ENCODE measurements around the gene GID4.

GID4 gene

DNA sequence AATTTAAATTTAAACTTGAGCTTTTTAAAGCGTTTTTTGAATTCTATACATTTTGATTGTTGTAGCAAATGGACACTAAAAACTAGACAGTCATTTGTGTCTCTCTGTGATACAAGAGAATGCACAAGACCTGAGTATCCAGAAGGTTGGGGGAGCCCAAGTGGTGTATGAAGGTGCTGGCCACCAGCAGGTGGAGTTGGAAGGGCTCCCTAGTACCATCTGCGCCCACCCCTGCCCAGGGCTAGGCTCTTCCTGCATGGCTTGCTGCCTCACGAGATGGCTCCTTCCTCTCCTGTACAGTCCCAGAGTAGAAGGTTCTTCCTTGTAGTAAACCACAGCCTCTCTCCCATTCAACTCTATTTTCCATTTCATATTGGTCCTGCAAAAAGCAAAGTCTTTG is 17.0 kb downstream of the GID4 start:
- Histone ChIP-seq H4K91ac (ENCODE audit: low read length) (no peak overlapping the region), H2BK15ac (ENCODE audit: low read depth, poor library complexity, severe bottlenecking) (no peak overlapping the region), H3K4me1 (ENCODE audit: control insufficient read depth, insufficient read depth, low read depth, low read length) (peaks cover 4% of the 10 kb centered on the region), H3K36me3 (ENCODE audit: control insufficient read depth in 1 of 2, insufficient read depth in 2 of 2, low read depth in 1 of 2, low read length in 2 of 2) (peaks cover 38 to 74% of the 10 kb centered on the region in 2 experiments), H3K9ac (ENCODE audit: low read length) (no peak overlapping the region), H2BK5ac (ENCODE audit: low read depth, low read length, poor library complexity, severe bottlenecking) (no peak overlapping the region), H2BK12ac (ENCODE audit: low read length in 2 of 2) (no peak overlapping the region), H2AFZ (ENCODE audit: low read depth, low read length) (no peak overlapping the region), H4K8ac (ENCODE audit: low read length) (no peak overlapping the region), H3K79me1 (replicated peaks; ENCODE audit: low read length, poor library complexity, severe bottlenecking) (no peaks in the 10 kb centered on the region), H3K9me3 (ENCODE audit: control insufficient read depth, low read length) (no peaks in the 10 kb centered on the region), H3K18ac (ENCODE audit: low read depth in 1 of 2, low read length in 2 of 2) (no peak overlapping the region), H2AK5ac (ENCODE audit: low read length, severe bottlenecking) (no peak overlapping the region), H3K27me3 (ENCODE audit: control insufficient read depth in 1 of 2, insufficient read depth in 1 of 2, low read length in 2 of 2) (no peaks in the 10 kb centered on the region), H3K4me2 (ENCODE audit: low read length, poor library complexity, severe bottlenecking) (no peak overlapping the region), H3K23ac (ENCODE audit: low read length in 2 of 2) (no peak overlapping the region), H3K4ac (ENCODE audit: low read depth in 1 of 2, low read length in 2 of 2) (no peak overlapping the region), H2BK120ac (ENCODE audit: low read depth, low read length) (no peak overlapping the region), H3K14ac (ENCODE audit: low read length in 2 of 2) (no peak overlapping the region), H3K27ac (ENCODE audit: low read length, poor library complexity, severe bottlenecking) (no peak overlapping the region), H3K4me3 (ENCODE audit: insufficient read depth in 1 of 2, low read depth in 1 of 2, low read length in 2 of 2) (no peak overlapping the region)
- 100% methylated on average over 3 of the region's 3 CpGs for WGBS
- DNase-seq, result no peak

DNA sequence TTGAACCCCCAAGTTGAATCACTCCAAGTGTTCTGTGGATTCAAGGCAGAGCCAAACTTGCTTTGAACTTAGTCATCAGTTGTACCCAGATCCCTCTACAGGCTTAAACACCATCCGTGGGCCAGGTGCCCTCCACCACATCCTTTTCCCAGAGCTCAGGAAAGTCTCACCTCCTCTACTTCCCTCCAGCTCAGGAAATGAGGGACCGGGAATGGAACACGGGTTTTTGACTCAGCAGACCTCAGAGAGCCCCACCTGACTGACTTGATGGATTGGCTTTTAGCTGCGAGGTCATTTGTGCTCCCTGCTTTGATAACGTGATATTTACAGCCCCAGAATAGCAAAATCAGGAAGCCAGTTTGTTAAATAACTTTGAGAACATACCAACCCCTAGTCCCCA is 20.1 kb downstream of the GID4 start:
- Histone ChIP-seq H3K4me2 (ENCODE audit: low read length, poor library complexity, severe bottlenecking) (no peak overlapping the region), H3K9ac (ENCODE audit: low read length) (no peak overlapping the region), H2AK5ac (ENCODE audit: low read length, severe bottlenecking) (no peak overlapping the region), H3K14ac (ENCODE audit: low read length in 2 of 2) (no peak overlapping the region), H3K9me3 (ENCODE audit: control insufficient read depth, low read length) (no peaks in the 10 kb centered on the region), H2BK5ac (ENCODE audit: low read depth, low read length, poor library complexity, severe bottlenecking) (no peak overlapping the region), H2BK120ac (ENCODE audit: low read depth, low read length) (no peak overlapping the region), H3K27me3 (ENCODE audit: control insufficient read depth in 1 of 2, insufficient read depth in 1 of 2, low read length in 2 of 2) (no peaks in the 10 kb centered on the region), H3K79me1 (replicated peaks; ENCODE audit: low read length, poor library complexity, severe bottlenecking) (no peaks in the 10 kb centered on the region), H3K4me3 (ENCODE audit: insufficient read depth in 1 of 2, low read depth in 1 of 2, low read length in 2 of 2) (no peak overlapping the region), H3K36me3 (ENCODE audit: control insufficient read depth in 1 of 2, insufficient read depth in 2 of 2, low read depth in 1 of 2, low read length in 2 of 2) (peaks cover 39 to 78% of the 10 kb centered on the region in 2 experiments), H3K18ac (ENCODE audit: low read depth in 1 of 2, low read length in 2 of 2) (no peak overlapping the region), H2BK12ac (ENCODE audit: low read length in 2 of 2) (no peak overlapping the region), H3K4ac (ENCODE audit: low read depth in 1 of 2, low read length in 2 of 2) (no peak overlapping the region), H2AFZ (ENCODE audit: low read depth, low read length) (no peak overlapping the region), H4K91ac (ENCODE audit: low read length) (no peak overlapping the region), H2BK15ac (ENCODE audit: low read depth, poor library complexity, severe bottlenecking) (no peak overlapping the region), H4K8ac (ENCODE audit: low read length) (no peak overlapping the region), H3K27ac (ENCODE audit: low read length, poor library complexity, severe bottlenecking) (no peak overlapping the region), H3K23ac (ENCODE audit: low read length in 2 of 2) (no peak overlapping the region), H3K4me1 (ENCODE audit: control insufficient read depth, insufficient read depth, low read depth, low read length) (no peaks in the 10 kb centered on the region)
- no peak for DNase-seq
- WGBS, result 90% methylated on average over 5 of the region's 5 CpGs

DNA sequence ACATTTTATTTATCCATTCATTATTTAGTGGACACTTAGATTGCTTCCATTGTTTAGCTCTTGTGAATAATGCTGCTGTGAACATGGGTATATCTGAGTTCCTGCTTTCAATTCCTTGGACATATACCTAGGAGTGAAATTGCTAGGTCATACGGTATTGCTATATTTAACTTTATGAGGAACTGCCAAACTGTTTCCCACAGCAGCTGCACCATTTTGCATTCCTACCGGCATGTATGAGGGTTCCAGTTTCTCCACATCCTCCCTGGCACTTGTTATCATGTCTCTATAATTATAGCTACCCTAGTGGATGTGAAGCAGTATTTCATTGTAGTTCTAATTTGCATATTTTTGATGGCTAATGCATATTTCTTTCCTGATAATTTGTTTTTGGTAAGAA is 24.8 kb downstream of the GID4 start:
- H3K23ac ChIP-seq (ENCODE audit: low read length in 2 of 2), result no peak overlapping the region
- no peaks in the 10 kb centered on the region for H3K9me3 ChIP-seq (ENCODE audit: control insufficient read depth, low read length)
- no peak overlapping the region for H2BK120ac ChIP-seq (ENCODE audit: low read depth, low read length)
- no peak overlapping the region for H3K14ac ChIP-seq (ENCODE audit: low read length in 2 of 2)
- no peak overlapping the region for H3K27ac ChIP-seq (ENCODE audit: low read length, poor library complexity, severe bottlenecking)
- H3K18ac ChIP-seq (ENCODE audit: low read depth in 1 of 2, low read length in 2 of 2), result no peak overlapping the region
- DNase-seq, result no peak
- H3K27me3 ChIP-seq (ENCODE audit: control insufficient read depth in 1 of 2, insufficient read depth in 1 of 2, low read length in 2 of 2), result no peaks in the 10 kb centered on the region
- no peaks in the 10 kb centered on the region for H3K79me1 ChIP-seq (replicated peaks; ENCODE audit: low read length, poor library complexity, severe bottlenecking)
- H3K4ac ChIP-seq (ENCODE audit: low read depth in 1 of 2, low read length in 2 of 2), result no peak overlapping the region
- no peak overlapping the region for H4K91ac ChIP-seq (ENCODE audit: low read length)
- H2AK5ac ChIP-seq (ENCODE audit: low read length, severe bottlenecking), result no peak overlapping the region
- no peak overlapping the region for H3K4me3 ChIP-seq (ENCODE audit: insufficient read depth in 1 of 2, low read depth in 1 of 2, low read length in 2 of 2)
- 100% methylated on average over 1 of the region's 2 CpGs for WGBS
- no peak overlapping the region for H3K4me2 ChIP-seq (ENCODE audit: low read length, poor library complexity, severe bottlenecking)
- no peak overlapping the region for H2BK5ac ChIP-seq (ENCODE audit: low read depth, low read length, poor library complexity, severe bottlenecking)
- H3K9ac ChIP-seq (ENCODE audit: low read length), result no peak overlapping the region
- no peak overlapping the region for H2BK15ac ChIP-seq (ENCODE audit: low read depth, poor library complexity, severe bottlenecking)
- no peak overlapping the region for H2AFZ ChIP-seq (ENCODE audit: low read depth, low read length)
- H3K4me1 ChIP-seq (ENCODE audit: control insufficient read depth, insufficient read depth, low read depth, low read length), result no peaks in the 10 kb centered on the region
- H3K36me3 ChIP-seq (ENCODE audit: control insufficient read depth in 1 of 2, insufficient read depth in 2 of 2, low read depth in 1 of 2, low read length in 2 of 2), result peaks cover 28 to 71% of the 10 kb centered on the region in 2 experiments
- no peak overlapping the region for H2BK12ac ChIP-seq (ENCODE audit: low read length in 2 of 2)
- H4K8ac ChIP-seq (ENCODE audit: low read length), result no peak overlapping the region

DNA sequence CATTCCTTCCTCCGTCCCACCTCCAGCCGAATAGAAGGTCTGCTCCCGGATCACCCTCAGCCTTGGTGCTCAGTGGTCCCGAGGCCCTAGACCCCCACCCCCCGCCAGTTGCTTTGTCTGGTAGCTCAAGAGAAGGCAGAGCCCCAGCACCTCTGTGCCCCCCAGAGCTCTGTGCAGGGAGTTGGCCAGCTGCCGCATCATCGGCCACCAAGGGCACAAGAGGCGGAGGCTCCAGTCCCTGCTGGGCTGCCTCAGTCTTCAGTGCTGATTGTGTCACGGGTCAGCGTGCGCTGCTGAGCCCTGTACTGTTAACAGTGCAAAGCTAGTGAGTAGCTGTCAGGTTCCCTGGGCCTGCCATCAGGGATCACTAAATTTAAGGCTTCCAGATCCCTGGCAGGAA is 26.3 kb downstream of the GID4 start:
- Histone ChIP-seq H3K79me1 (replicated peaks; ENCODE audit: low read length, poor library complexity, severe bottlenecking) (no peaks in the 10 kb centered on the region), H3K4me3 (ENCODE audit: insufficient read depth in 1 of 2, low read depth in 1 of 2, low read length in 2 of 2) (no peak overlapping the region), H2BK12ac (ENCODE audit: low read length in 2 of 2) (no peak overlapping the region), H3K4me1 (ENCODE audit: control insufficient read depth, insufficient read depth, low read depth, low read length) (no peaks in the 10 kb centered on the region), H2AFZ (ENCODE audit: low read depth, low read length) (no peak overlapping the region), H3K4ac (ENCODE audit: low read depth in 1 of 2, low read length in 2 of 2) (no peak overlapping the region), H2BK15ac (ENCODE audit: low read depth, poor library complexity, severe bottlenecking) (no peak overlapping the region), H3K18ac (ENCODE audit: low read depth in 1 of 2, low read length in 2 of 2) (no peak overlapping the region), H3K4me2 (ENCODE audit: low read length, poor library complexity, severe bottlenecking) (no peak overlapping the region), H3K23ac (ENCODE audit: low read length in 2 of 2) (no peak overlapping the region), H3K27me3 (ENCODE audit: control insufficient read depth in 1 of 2, insufficient read depth in 1 of 2, low read length in 2 of 2) (no peaks in the 10 kb centered on the region), H3K36me3 (ENCODE audit: control insufficient read depth in 1 of 2, insufficient read depth in 2 of 2, low read depth in 1 of 2, low read length in 2 of 2) (peaks cover 23 to 65% of the 10 kb centered on the region in 2 experiments), H3K27ac (ENCODE audit: low read length, poor library complexity, severe bottlenecking) (no peak overlapping the region), H2AK5ac (ENCODE audit: low read length, severe bottlenecking) (no peak overlapping the region), H2BK120ac (ENCODE audit: low read depth, low read length) (no peak overlapping the region), H3K9ac (ENCODE audit: low read length) (no peak overlapping the region), H4K91ac (ENCODE audit: low read length) (no peak overlapping the region), H3K9me3 (ENCODE audit: control insufficient read depth, low read length) (no peaks in the 10 kb centered on the region), H2BK5ac (ENCODE audit: low read depth, low read length, poor library complexity, severe bottlenecking) (no peak overlapping the region), H3K14ac (ENCODE audit: low read length in 2 of 2) (no peak overlapping the region), H4K8ac (ENCODE audit: low read length) (no peak overlapping the region)
- WGBS, result 98% methylated on average over 11 of the region's 11 CpGs
- DNase-seq, result no peak
